Neural progenitor cell (in vitro differentiated cells): Measurements from ENCODE around the gene CD164L2. TPM values are rescaled to one million over a fixed set of nuclear protein-coding genes. Genes with fewer than 3 reads are reported as not detected.

Experiments used
- DNase-seq: peaks from one replicate; pipeline ENCODE4 v3.0.0-alpha.2; 2016; ENCODE audit warnings: low spot score
- H2AFZ ChIP-seq: fragments of 200-600 bp; sonication (generic); replicated peaks from 2 replicates; pipeline ENCODE4 v1.6.1; 2016; ENCODE audit warnings: antibody characterized with exemption
- H3F3A ChIP-seq: fragments of 200-600 bp; sonication (generic); 2 replicates; pipeline ENCODE4 v1.6.1; 2016; ENCODE audit warnings: antibody characterized with exemption, low read depth
- H3K27ac ChIP-seq: fragments of 200-600 bp; sonication (generic); 2 replicates; pipeline ENCODE4 v1.5.1; 2016; ENCODE audit warnings: mild to moderate bottlenecking
- H3K27me3 ChIP-seq: fragments of 200-600 bp; sonication (generic); 2 replicates; pipeline ENCODE4 v1.6.1; 2016; ENCODE audit warnings: mild to moderate bottlenecking, moderate library complexity
- H3K36me3 ChIP-seq: fragments of 200-600 bp; sonication (generic); 2 replicates; pipeline ENCODE4 v1.5.1; 2016
- H3K4me1 ChIP-seq: fragments of 200-600 bp; sonication (generic); 2 replicates; pipeline ENCODE4 v1.6.1; 2016; ENCODE audit warnings: mixed run types
- H3K4me2 ChIP-seq: fragments of 200-600 bp; sonication (generic); 2 replicates; pipeline ENCODE4 v1.6.1; 2016
- H3K4me3 ChIP-seq: fragments of 200-600 bp; sonication (generic); 2 replicates; pipeline ENCODE4 v1.5.1; 2016
- H3K79me2 ChIP-seq: fragments of 200-600 bp; sonication (generic); 2 replicates; pipeline ENCODE4 v1.6.1; 2016; ENCODE audit warnings: low read depth
- H3K9ac ChIP-seq: fragments of 200-600 bp; sonication (generic); 2 replicates; pipeline ENCODE4 v1.6.1; 2016
- H3K9me3 ChIP-seq: fragments of 200-600 bp; sonication (generic); 2 replicates; pipeline ENCODE4 v1.5.1; 2016; ENCODE audit warnings: low read depth
- H4K20me1 ChIP-seq: fragments of 200-600 bp; sonication (generic); 2 replicates; pipeline ENCODE4 v1.6.1; 2016; ENCODE audit warnings: low read depth
- H3K27ac Mint-ChIP-seq: 3 replicates; pipeline ENCODE4 v1.8.0; 2021; ENCODE audit warnings: mixed read lengths
- H3K27me3 Mint-ChIP-seq: 2 replicates; pipeline ENCODE4 v1.8.0; 2022; ENCODE audit warnings: low read depth, mild to moderate bottlenecking, inconsistent platforms, moderate library complexity, mixed read lengths; ENCODE audit not compliant: insufficient read depth
- H3K36me3 Mint-ChIP-seq: 3 replicates; pipeline ENCODE4 v1.8.0; 2021; ENCODE audit warnings: mixed read lengths
- H3K4me1 Mint-ChIP-seq: 3 replicates; pipeline ENCODE4 v1.8.0; 2021; ENCODE audit warnings: mixed read lengths
- H3K4me3 Mint-ChIP-seq: 3 replicates; pipeline ENCODE4 v1.8.0; 2021; ENCODE audit warnings: mild to moderate bottlenecking, moderate library complexity, mixed read lengths
- H3K9me3 Mint-ChIP-seq: 3 replicates; pipeline ENCODE4 v1.8.0; 2020; ENCODE audit warnings: mixed read lengths
- EZH2 ChIP-seq: fragments of 200-600 bp; sonication (generic); IDR thresholded peaks from 2 replicates; pipeline ENCODE4 v1.6.1; 2017; ENCODE audit warnings: antibody characterized with exemption, mild to moderate bottlenecking, moderate library complexity
- EZH2phosphoT487 ChIP-seq: fragments of 200-600 bp; sonication (generic); IDR thresholded peaks from 2 replicates; pipeline ENCODE4 v1.6.1; 2017; ENCODE audit warnings: antibody characterized with exemption
- total RNA-seq: library from RNA; depleted of rRNA; stranded (reverse); fragments of >200 nt; gene quantifications from 2 replicates; pipeline ENCODE4 v1.2.3, GENCODE V29; 2015; ENCODE audit warnings: low replicate concordance
- TF ChIP-seq, protein P1 (sequence below): fragments of 200-600 bp; sonication (generic); IDR thresholded peaks from 2 replicates; pipeline ENCODE4 v1.5.1; 2017; ENCODE audit warnings: antibody characterized with exemption, mild to moderate bottlenecking

Gene CD164L2
- total RNA-seq, 1 donor from 2014 or later, result 1.6 TPM

GRCh38 chr1:27361553-27361952 is 21.6 kb downstream of the CD164L2 start:
- Histone ChIP-seq H4K20me1 (peaks cover 37% of the 10 kb centered on the region), H3F3A (peaks cover 37% of the 10 kb centered on the region), H3K79me2 (no peaks in the 10 kb centered on the region), H3K9ac (no peak overlapping the region), H2AFZ (no peak overlapping the region), H3K4me1 (peaks cover 33% of the 10 kb centered on the region), H3K27me3 (peaks cover 55% of the 10 kb centered on the region), H3K36me3 (no peaks in the 10 kb centered on the region), H3K4me3 (no peak overlapping the region), H3K4me2 (no peak overlapping the region), H3K27ac (no peak overlapping the region), H3K9me3 (no peaks in the 10 kb centered on the region)
- TF ChIP-seq EZH2 (no peak), EZH2phosphoT487 (no peak)
- TF ChIP-seq, protein P1, sequence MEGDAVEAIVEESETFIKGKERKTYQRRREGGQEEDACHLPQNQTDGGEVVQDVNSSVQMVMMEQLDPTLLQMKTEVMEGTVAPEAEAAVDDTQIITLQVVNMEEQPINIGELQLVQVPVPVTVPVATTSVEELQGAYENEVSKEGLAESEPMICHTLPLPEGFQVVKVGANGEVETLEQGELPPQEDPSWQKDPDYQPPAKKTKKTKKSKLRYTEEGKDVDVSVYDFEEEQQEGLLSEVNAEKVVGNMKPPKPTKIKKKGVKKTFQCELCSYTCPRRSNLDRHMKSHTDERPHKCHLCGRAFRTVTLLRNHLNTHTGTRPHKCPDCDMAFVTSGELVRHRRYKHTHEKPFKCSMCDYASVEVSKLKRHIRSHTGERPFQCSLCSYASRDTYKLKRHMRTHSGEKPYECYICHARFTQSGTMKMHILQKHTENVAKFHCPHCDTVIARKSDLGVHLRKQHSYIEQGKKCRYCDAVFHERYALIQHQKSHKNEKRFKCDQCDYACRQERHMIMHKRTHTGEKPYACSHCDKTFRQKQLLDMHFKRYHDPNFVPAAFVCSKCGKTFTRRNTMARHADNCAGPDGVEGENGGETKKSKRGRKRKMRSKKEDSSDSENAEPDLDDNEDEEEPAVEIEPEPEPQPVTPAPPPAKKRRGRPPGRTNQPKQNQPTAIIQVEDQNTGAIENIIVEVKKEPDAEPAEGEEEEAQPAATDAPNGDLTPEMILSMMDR, result no peak
- Mint-ChIP-seq H3K9me3 (no peaks in the 10 kb centered on the region), H3K4me1 (peaks cover 48% of the 10 kb centered on the region), H3K27ac (no peak overlapping the region), H3K36me3 (peaks cover 11% of the 10 kb centered on the region), H3K27me3 (peaks cover 32% of the 10 kb centered on the region), H3K4me3 (no peak overlapping the region)
- DNase-seq, result no peak

- no peak overlapping the region for H3K9ac ChIP-seq
- peaks cover 37% of the 10 kb centered on the region for H4K20me1 ChIP-seq
- TF ChIP-seq EZH2phosphoT487 (peak; percentile 23), EZH2 (peak; percentile 54)
- TF ChIP-seq, protein P1, result no peak
- H3K9me3 ChIP-seq, result no peaks in the 10 kb centered on the region
- H3K36me3 ChIP-seq, result no peaks in the 10 kb centered on the region
- peaks cover 48% of the 10 kb centered on the region for H3K4me1 Mint-ChIP-seq
- peak; percentile 37 for DNase-seq
- peak overlapping the region; percentile 68 for H3K4me3 ChIP-seq
- peaks cover 33% of the 10 kb centered on the region for H3F3A ChIP-seq
- H3K27me3 Mint-ChIP-seq, result peaks cover 32% of the 10 kb centered on the region
- no peak overlapping the region for H3K27ac ChIP-seq
- peaks cover 55% of the 10 kb centered on the region for H3K27me3 ChIP-seq
- H3K4me3 Mint-ChIP-seq, result no peak overlapping the region
- no peak overlapping the region for H3K27ac Mint-ChIP-seq
- peak overlapping the region; percentile 99 for H2AFZ ChIP-seq
- no peaks in the 10 kb centered on the region for H3K9me3 Mint-ChIP-seq
- H3K79me2 ChIP-seq, result no peaks in the 10 kb centered on the region
- peaks cover 33% of the 10 kb centered on the region for H3K4me1 ChIP-seq
- peaks cover 11% of the 10 kb centered on the region for H3K36me3 Mint-ChIP-seq
- H3K4me2 ChIP-seq, result peak overlapping the region; percentile 98
Measured at GRCh38 chr1:27361044-27361402, 22.1 kb downstream of the CD164L2 start.

DNA sequence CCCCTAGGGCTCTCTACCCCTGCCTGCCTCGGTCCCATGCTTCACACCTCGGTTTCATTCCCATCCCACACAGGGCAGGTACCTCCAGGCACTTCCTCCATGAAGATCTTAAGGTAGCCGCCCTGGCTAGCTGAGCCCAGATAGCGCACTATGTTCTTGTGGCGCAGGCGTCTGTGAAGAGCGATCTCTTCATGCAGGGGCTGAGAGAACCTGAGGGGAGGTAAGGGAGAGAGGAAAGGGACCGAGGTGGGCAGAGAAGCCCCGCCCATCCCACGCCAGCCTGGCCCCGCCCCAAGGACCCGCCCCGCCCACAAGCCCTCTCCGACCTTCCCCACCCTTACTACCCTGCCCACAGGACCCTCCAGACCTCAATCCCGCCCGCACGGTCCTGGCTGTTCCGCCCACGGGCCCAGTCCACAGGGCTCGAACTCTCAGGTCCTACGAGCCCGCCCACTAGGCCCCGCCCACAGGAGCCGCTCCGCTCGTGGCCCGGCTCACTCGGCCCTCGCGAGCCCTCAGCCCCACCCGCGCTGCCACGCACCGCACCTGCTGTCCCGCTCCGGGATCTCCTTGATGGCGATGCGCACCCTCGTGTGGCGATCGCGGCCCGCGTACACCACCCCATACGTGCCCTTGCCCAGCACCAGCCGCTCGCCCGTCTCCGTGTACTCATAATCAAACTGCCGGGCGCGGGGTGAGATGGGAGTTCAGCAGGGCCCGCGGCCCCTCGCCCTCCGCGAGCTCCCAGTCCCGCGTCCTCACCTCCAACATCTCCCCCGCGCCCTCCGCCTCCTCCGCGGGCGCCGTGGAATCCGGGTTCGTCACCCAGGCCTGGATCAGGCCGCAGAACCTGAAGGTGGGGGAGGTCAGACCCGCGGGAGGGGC is 22.7 kb downstream of the CD164L2 start:
- H3K4me2 ChIP-seq, result peak overlapping the region; percentile 98

More for the DNA sequence above, 22.7 kb downstream of the CD164L2 start:
- Histone ChIP-seq H4K20me1 (peaks cover 37% of the 10 kb centered on the region), H3K9ac (no peak overlapping the region), H3K4me1 (peaks cover 33% of the 10 kb centered on the region), H3F3A (peaks cover 27% of the 10 kb centered on the region), H3K36me3 (no peaks in the 10 kb centered on the region), H3K4me3 (peak overlapping the region; percentile 68), H3K27me3 (peaks cover 55% of the 10 kb centered on the region), H3K9me3 (no peaks in the 10 kb centered on the region), H3K79me2 (no peaks in the 10 kb centered on the region), H2AFZ (peak overlapping the region; percentile 99), H3K27ac (no peak overlapping the region)
- H3K27me3 Mint-ChIP-seq, result peaks cover 29% of the 10 kb centered on the region
- H3K27ac Mint-ChIP-seq, result no peak overlapping the region
- H3K36me3 Mint-ChIP-seq, result peaks cover 11% of the 10 kb centered on the region
- peak; percentile 66 for DNase-seq
- no peaks in the 10 kb centered on the region for H3K9me3 Mint-ChIP-seq
- TF ChIP-seq, protein P1, result no peak
- peak; percentile 69 for TF ChIP-seq EZH2
- H3K4me1 Mint-ChIP-seq, result peaks cover 44% of the 10 kb centered on the region
- H3K4me3 Mint-ChIP-seq, result peak overlapping the region; percentile 44
